SH-SY5Y (cell line): ENCODE measurements around the gene TMIGD3.

Experiments used
- GATA2 ChIP-seq: IDR thresholded peaks from 2 replicates; pipeline ENCODE4 v1.6.1; 2011; ENCODE audit warnings: mild to moderate bottlenecking, low read depth, low read length
- GATA3 ChIP-seq: IDR thresholded peaks from 2 replicates; pipeline ENCODE4 v1.6.1; 2011; ENCODE audit warnings: low read depth, mild to moderate bottlenecking, low read length, moderate library complexity

GRCh38 chr1:111466480-111466879, 37.0 kb downstream of the TMIGD3 start:
- no peak for TF ChIP-seq GATA2
- TF ChIP-seq GATA3 = no peak
